Activated CD8-positive, alpha-beta T cell treated with anti-CD3 and anti-CD28 coated beads, Interleukin-2, amount 10 ng/mL, durations not matched to agents 7 days and 5 days (primary cell): ENCODE results near the gene DIDO1. TPM values are rescaled to one million over a fixed set of nuclear protein-coding genes. Genes with fewer than 3 reads are reported as not detected.

Source experiments
- ATAC-seq: fragments of 150-1000 bp; cut with Tn5 transposase; one replicate; pipeline ENCODE4 v1.10.0; 2021; ENCODE audit warnings: moderate library complexity
- CTCF ChIA-PET: fragments of 350-600 bp; sonication (Branson Sonifier 250); formaldehyde crosslinking; loops from one replicate; lab custom pipeline; 2021; ENCODE audit warnings: antibody characterized with exemption; lab: Charles Lee
- POLR2A ChIA-PET: fragments of 350-600 bp; sonication (Branson Sonifier 250); formaldehyde crosslinking; loops from one replicate; lab custom pipeline; 2021; ENCODE audit warnings: antibody characterized with exemption; lab: Charles Lee
- DNase-seq: peaks from one replicate; pipeline ENCODE4 v3.0.0-alpha.2; 2020
- H3K27ac Mint-ChIP-seq: one replicate; pipeline ENCODE4 v1.8.0; 2021; ENCODE audit warnings: mild to moderate bottlenecking, mixed read lengths
- H3K27me3 Mint-ChIP-seq: one replicate; pipeline ENCODE4 v1.8.0; 2021; ENCODE audit warnings: low read depth, mixed read lengths
- H3K36me3 Mint-ChIP-seq: one replicate; pipeline ENCODE4 v1.8.0; 2021; ENCODE audit warnings: low read depth, mixed read lengths
- H3K4me1 Mint-ChIP-seq: one replicate; pipeline ENCODE4 v1.8.0; 2021; ENCODE audit warnings: low read depth, mixed read lengths
- H3K4me3 Mint-ChIP-seq: one replicate; pipeline ENCODE4 v1.8.0; 2021; ENCODE audit warnings: mild to moderate bottlenecking, mixed read lengths
- H3K9me3 Mint-ChIP-seq: one replicate; pipeline ENCODE4 v1.8.0; 2022; ENCODE audit warnings: mixed read lengths; ENCODE audit not compliant: insufficient read depth
- total RNA-seq, 2 experiments: library from RNA; stranded (reverse); gene quantifications; one replicate each; pipeline ENCODE4 v1.2.3, GENCODE V29; 2021

The DIDO1 gene
- total RNA-seq, 2 experiments from 2014 or later, result 69.6 to 74.0 TPM

DNA sequence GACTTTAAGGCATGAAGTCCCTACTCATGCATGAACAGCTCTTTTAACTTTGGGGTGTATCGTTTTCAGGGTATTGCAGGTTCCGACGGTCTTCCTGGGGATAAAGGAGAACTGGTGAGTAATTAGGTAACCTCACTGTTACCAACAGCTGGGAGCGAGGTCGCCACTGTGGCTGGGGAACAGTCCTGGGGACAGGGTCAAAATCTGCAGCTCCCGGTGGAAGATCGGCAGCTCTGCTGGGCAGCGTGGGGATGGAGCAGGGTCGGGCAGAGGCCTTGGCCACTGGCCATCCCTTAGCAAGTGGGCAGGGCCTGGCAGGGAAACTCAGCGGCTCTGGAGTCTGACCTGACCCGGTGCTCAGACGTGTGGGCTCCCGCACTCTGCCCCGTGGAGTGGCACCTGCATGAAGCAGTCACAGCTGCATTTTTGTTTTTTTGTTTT lies 93.3 kb downstream of the DIDO1 start:
- no peaks in the 10 kb centered on the region for H3K36me3 Mint-ChIP-seq
- CTCF ChIA-PET, result no interaction called here
- H3K4me1 Mint-ChIP-seq, result no peaks in the 10 kb centered on the region
- no peaks in the 10 kb centered on the region for H3K9me3 Mint-ChIP-seq
- H3K27me3 Mint-ChIP-seq, result no peaks in the 10 kb centered on the region
- POLR2A ChIA-PET, result no interaction called here
- H3K4me3 Mint-ChIP-seq, result no peak overlapping the region
- no peak for ATAC-seq
- DNase-seq, result no peak
- no peak overlapping the region for H3K27ac Mint-ChIP-seq

DNA sequence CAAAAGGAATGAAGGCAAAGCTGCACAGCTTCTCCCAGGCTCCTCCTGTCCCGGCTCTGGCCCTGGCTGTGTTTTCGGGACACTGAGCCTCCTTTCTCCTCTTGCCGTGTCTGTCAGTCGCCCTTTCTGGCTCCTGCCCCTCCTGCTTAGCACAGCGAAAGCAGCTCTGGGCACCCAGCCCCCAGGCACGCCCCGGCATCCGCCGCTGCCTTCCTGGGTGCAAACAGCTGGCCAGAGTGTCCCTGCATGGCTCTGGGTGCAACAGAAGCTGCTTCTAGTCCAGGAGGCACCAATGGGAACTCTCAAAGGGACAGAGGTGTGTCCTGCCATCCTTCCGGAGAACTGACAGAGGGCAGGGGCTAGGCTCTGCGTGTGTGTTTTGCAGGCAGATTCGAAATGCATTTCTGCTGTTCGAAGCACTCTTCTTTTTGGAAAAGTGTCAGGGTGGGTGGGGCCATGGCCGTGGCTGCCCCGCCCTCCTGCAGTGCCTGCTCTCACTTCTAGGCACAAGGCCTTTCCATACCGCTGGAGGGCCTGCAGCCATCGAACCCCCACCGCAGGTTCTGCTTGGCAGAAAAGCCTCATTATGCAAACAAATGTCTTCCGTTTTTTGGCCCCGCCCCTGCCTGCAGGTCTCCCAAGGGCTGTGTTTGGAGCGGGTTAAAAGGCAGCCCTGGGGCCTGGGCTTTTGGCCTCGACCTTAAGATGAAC lies 93.9 kb downstream of the DIDO1 start:
- Mint-ChIP-seq H3K36me3 (no peaks in the 10 kb centered on the region), H3K4me3 (no peak overlapping the region), H3K4me1 (no peaks in the 10 kb centered on the region), H3K27ac (no peak overlapping the region), H3K9me3 (no peaks in the 10 kb centered on the region), H3K27me3 (no peaks in the 10 kb centered on the region)
- CTCF ChIA-PET, result no interaction called here
- POLR2A ChIA-PET, result no interaction called here
- ATAC-seq (peak; percentile 50), DNase-seq (no peak)

DNA sequence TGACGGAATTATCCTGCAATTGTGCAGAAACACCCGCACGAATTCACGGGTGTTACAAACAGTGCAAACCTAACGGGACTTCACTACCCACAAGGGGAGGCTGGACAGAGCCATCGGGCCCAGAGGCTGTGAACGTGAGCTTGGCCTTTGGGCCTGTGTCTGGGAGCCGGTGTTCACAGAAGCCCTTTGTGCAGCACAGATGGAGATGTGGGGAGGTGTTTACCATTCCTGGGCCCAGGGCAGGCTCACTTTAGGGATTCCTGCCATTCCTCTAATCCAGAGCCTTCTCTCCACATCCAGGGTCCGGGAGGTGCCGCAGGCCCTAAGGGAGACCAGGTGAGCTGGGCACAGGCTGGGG lies 94.5 kb downstream of the DIDO1 start:
- no peak for DNase-seq
- no peak overlapping the region for H3K27ac Mint-ChIP-seq
- H3K4me1 Mint-ChIP-seq, result no peaks in the 10 kb centered on the region
- H3K27me3 Mint-ChIP-seq, result no peaks in the 10 kb centered on the region
- CTCF ChIA-PET, result interaction anchor here (0.7 kb wide), 1 partner anchor 23 kb away, joined by 3 read pairs; no protein-coding TSS in a partner anchor
- POLR2A ChIA-PET, result interaction anchor here (0.5 kb wide), 1 partner anchor 17 kb away, joined by 3 read pairs; no protein-coding TSS in a partner anchor
- H3K36me3 Mint-ChIP-seq, result no peaks in the 10 kb centered on the region
- no peaks in the 10 kb centered on the region for H3K9me3 Mint-ChIP-seq
- H3K4me3 Mint-ChIP-seq, result no peak overlapping the region
- ATAC-seq, result no peak

DNA sequence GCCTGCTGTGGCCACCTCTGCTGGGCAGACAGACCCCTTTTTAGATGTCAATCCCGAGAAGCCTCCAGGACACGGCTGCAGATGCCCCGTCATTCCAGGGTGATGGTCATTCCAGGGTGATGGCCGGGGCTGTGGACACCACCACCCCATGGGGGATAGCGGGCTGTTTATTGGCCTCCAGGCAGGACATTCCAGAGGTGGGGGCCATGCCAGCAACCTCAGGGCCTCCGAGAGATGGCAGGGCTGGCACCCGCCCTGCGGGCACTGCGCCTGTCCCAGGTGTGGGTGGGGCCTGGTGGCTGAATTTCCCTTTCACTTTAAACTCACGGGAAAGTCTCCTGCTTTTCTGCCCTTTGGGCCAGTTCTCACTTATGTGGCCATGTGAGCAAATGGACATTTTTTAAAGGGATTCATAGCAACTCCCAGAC lies 94.9 kb downstream of the DIDO1 start:
- Mint-ChIP-seq H3K27ac (no peak overlapping the region), H3K27me3 (no peaks in the 10 kb centered on the region), H3K36me3 (no peaks in the 10 kb centered on the region), H3K9me3 (no peaks in the 10 kb centered on the region), H3K4me1 (no peaks in the 10 kb centered on the region), H3K4me3 (no peak overlapping the region)
- DNase-seq, result no peak
- ATAC-seq, result no peak
- POLR2A ChIA-PET, result interaction anchor here (0.5 kb wide), 1 partner anchor 18 kb away, joined by 3 read pairs; no protein-coding TSS in a partner anchor
- CTCF ChIA-PET, result interaction anchor here (0.7 kb wide), 1 partner anchor 23 kb away, joined by 3 read pairs; no protein-coding TSS in a partner anchor

DNA sequence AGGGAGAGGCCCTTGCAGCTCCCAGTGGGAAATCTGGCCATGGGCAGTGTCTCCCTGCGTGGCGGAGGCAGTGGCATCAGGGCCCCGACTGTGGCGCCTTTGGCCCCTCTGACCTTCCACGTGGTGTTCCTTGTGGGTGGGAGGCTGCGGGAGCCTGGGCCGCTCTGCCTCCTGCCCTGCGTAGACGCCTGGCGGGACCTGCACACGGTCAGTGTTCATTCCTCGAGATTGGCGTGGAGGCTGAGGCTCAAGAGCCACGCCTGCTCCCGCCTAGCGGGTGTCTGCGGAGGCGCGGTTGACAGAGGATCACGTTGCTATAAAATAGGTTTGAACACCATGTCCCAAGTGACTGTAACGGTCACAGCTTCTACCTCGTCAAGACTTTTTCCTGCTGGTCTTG lies 95.5 kb downstream of the DIDO1 start:
- Mint-ChIP-seq H3K4me3 (no peak overlapping the region), H3K27ac (no peak overlapping the region), H3K9me3 (no peaks in the 10 kb centered on the region), H3K27me3 (no peaks in the 10 kb centered on the region), H3K4me1 (no peaks in the 10 kb centered on the region), H3K36me3 (no peaks in the 10 kb centered on the region)
- DNase-seq (no peak), ATAC-seq (no peak)
- ChIA-PET POLR2A (no interaction called here), CTCF (no interaction called here)

DNA sequence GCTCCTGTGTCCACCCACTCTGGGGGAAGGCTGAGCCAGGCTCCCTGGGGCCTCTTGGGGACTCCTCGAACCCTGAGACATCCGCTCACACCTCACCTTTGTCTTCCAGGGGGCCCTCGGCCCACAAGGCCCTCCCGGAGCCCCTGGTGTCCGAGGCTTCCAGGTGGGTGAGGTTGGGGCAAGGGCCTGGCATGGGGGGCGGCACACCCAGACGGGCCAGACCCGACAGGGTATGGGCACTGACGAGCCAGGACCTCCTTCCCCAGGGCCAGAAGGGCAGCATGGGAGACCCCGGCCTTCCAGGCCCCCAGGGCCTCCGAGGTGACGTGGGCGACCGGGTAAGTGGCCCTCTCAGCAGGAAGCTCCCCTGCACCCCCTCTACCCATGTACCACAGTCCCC lies 96.1 kb downstream of the DIDO1 start:
- no peaks in the 10 kb centered on the region for H3K27me3 Mint-ChIP-seq
- ChIA-PET CTCF (no interaction called here), POLR2A (no interaction called here)
- ATAC-seq (no peak), DNase-seq (no peak)
- H3K4me3 Mint-ChIP-seq, result no peak overlapping the region
- H3K27ac Mint-ChIP-seq, result no peak overlapping the region
- H3K4me1 Mint-ChIP-seq, result no peaks in the 10 kb centered on the region
- H3K36me3 Mint-ChIP-seq, result no peaks in the 10 kb centered on the region
- H3K9me3 Mint-ChIP-seq, result no peaks in the 10 kb centered on the region

DNA sequence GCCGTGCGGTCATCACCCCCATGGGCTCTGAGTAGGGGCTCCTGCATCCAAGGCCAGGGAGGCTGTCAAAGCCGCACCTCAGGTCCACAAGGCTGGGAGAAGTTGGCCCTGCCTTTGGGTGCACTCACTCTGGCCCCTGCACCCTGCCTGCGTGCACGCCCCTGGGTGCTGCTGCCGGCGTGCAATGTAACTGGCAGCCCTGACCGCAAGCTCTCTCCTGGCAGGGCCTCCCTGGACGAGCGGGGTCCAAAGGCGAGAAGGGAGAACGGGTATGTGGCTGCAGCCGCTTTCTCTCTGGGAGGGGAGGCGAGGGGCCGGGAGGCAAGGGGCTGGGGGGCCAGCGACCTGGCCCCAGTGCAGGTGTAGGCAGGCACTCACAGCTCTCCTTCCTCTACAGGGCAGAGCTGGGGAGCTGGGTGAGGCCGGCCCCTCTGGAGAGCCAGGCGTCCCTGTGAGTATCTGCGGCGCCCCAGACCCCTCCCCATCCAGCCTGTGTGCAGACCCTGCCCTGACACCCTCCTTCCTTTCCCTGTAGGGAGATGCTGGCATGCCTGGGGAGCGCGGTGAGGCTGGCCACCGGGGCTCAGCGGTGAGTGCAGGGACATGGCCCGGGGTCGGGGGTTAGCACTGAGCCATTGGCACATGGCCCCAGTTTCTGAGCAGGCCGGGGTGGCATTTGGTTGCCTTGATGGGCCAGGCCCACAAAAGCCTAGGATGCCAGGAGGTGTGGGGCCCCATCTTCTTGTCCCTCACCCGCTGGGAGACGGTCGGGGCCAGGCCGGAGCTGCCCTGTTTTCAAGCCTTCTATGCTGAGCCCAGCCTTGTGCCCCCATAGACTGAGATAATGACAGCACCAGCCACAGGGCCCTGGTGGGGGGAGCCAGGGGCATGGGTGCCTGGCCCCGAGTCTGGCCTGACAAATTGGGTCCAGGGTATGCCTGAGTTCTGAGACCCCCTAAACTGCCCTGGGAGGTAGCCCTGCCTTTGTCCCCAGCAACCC lies 96.8 kb downstream of the DIDO1 start:
- Mint-ChIP-seq H3K27ac (no peak overlapping the region), H3K4me3 (no peak overlapping the region), H3K4me1 (no peaks in the 10 kb centered on the region), H3K27me3 (no peaks in the 10 kb centered on the region), H3K9me3 (no peaks in the 10 kb centered on the region), H3K36me3 (no peaks in the 10 kb centered on the region)
- DNase-seq (no peak), ATAC-seq (no peak)
- ChIA-PET POLR2A (no interaction called here), CTCF (no interaction called here)

DNA sequence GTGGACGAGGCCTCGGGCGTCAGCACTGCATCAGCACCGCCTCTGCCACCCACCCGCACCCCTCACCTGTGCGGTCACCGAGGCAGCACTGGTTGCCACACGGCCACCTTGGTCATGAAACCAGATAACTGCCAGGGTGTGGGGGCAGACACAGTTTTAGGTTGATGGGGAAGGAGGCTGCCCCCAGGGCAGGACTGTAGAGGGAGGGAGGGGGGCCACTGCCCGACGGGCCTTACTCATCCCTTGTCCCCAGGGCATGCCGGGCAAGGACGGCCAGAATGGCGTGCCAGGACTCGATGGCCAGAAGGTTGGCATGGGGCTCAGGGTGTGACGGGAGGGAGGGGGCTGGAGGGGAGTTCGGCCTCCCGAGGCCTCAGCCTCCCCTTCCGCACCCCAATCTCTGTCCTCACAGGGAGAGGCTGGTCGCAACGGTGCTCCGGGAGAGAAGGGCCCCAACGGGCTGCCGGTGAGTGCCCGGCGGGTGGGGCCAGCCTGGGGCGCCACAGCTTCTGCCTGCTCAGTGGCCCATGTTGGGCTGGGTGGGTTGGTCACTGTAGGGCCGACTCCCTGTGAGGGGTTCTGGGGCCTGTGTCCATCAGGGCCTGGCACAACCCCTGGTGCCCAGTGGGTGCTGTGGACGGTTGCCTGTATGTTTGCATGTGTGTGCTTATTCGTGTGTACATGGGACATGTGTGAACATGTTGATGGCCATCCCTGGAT lies 97.6 kb downstream of the DIDO1 start:
- no peaks in the 10 kb centered on the region for H3K4me1 Mint-ChIP-seq
- H3K27ac Mint-ChIP-seq, result no peak overlapping the region
- ChIA-PET CTCF (no interaction called here), POLR2A (no interaction called here)
- no peaks in the 10 kb centered on the region for H3K9me3 Mint-ChIP-seq
- H3K36me3 Mint-ChIP-seq, result no peaks in the 10 kb centered on the region
- H3K27me3 Mint-ChIP-seq, result no peaks in the 10 kb centered on the region
- no peak overlapping the region for H3K4me3 Mint-ChIP-seq
- DNase-seq, result no peak
- no peak for ATAC-seq

DNA sequence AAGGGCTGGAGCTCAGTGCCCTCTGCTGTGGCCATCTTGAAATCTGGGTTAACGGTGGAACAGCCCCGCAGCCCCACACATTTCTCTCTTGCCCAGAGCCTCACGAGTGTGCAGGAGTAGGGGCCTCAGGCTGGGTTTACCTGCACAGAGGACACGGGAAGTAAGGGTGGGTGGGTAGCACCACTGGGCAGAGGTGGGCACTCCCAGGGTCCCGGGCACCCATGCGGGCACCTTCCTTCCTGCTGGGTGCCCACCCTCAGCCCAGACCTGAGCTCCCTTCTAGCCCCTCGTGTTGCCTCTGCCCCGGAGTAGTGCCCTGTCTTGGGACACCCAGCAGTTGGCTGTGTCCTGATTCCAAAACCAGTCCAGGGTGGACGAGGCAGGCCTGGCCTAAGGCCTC lies 98.3 kb downstream of the DIDO1 start:
- H3K36me3 Mint-ChIP-seq, result no peaks in the 10 kb centered on the region
- no peaks in the 10 kb centered on the region for H3K4me1 Mint-ChIP-seq
- no peak for DNase-seq
- H3K27me3 Mint-ChIP-seq, result no peaks in the 10 kb centered on the region
- no peaks in the 10 kb centered on the region for H3K9me3 Mint-ChIP-seq
- H3K4me3 Mint-ChIP-seq, result no peak overlapping the region
- no peak overlapping the region for H3K27ac Mint-ChIP-seq
- ChIA-PET CTCF (no interaction called here), POLR2A (no interaction called here)
- no peak for ATAC-seq
